HCT116 (cell line): ENCODE measurements around the gene OSBPL5.

Experiments
- CBX3 ChIP-seq: IDR thresholded peaks from 2 replicates; pipeline ENCODE4 v1.6.1; 2012; ENCODE audit warnings: low read depth
- CEBPB ChIP-seq: IDR thresholded peaks from 2 replicates; pipeline ENCODE4 v1.6.1; 2012; ENCODE audit warnings: low read depth
- CTCF ChIP-seq, 3 experiments: fragments of 200-600 bp in 1 of 3; sonication (generic) in 1 of 3; IDR thresholded peaks in 2 of 3; conservative IDR thresholded peaks in 1 of 3; 2 replicates each; pipeline ENCODE4 v1.5.1; 2012 to 2017; ENCODE audit warnings: low read depth in 2 of 3, low read length in 2 of 3, antibody characterized with exemption in 1 of 3, borderline replicate concordance in 1 of 3, control low read depth in 1 of 3, mild to moderate bottlenecking in 1 of 3, mixed read lengths in 1 of 3, mixed run types in 1 of 3, moderate library complexity in 1 of 3; ENCODE audit not compliant: insufficient read depth in 1 of 3
- EGR1 ChIP-seq: IDR thresholded peaks from 2 replicates; pipeline ENCODE4 v1.6.1; 2012; ENCODE audit warnings: low read depth
- EZH2 ChIP-seq: fragments of 200-600 bp; sonication (generic); IDR thresholded peaks from 2 replicates; pipeline ENCODE4 v1.6.1; 2017; ENCODE audit warnings: antibody characterized with exemption, mixed run types
- EZH2phosphoT487 ChIP-seq: fragments of 200-600 bp; IDR thresholded peaks from 2 replicates; pipeline ENCODE4 v1.6.1; 2018; ENCODE audit warnings: antibody characterized with exemption, borderline replicate concordance
- POLR2A ChIP-seq: IDR thresholded peaks from 2 replicates; pipeline ENCODE4 v1.7.0; 2011; ENCODE audit warnings: borderline replicate concordance; ENCODE audit not compliant: insufficient read depth, insufficient read length; ENCODE audit errors: extremely low read depth
- POLR2AphosphoS5 ChIP-seq: IDR thresholded peaks from 2 replicates; pipeline ENCODE4 v1.6.1; 2011; ENCODE audit warnings: mild to moderate bottlenecking, low read depth, low read length, moderate library complexity
- RAD21 ChIP-seq: IDR thresholded peaks from 2 replicates; pipeline ENCODE4 v1.6.1; 2012; ENCODE audit warnings: low read depth, mild to moderate bottlenecking
- REST ChIP-seq: IDR thresholded peaks from 2 replicates; pipeline ENCODE4 v1.6.1; 2012; ENCODE audit warnings: low read depth
- SIN3A ChIP-seq: IDR thresholded peaks from 2 replicates; pipeline ENCODE4 v1.6.1; 2012; ENCODE audit warnings: low read depth

- TF ChIP-seq REST: no peak
- TF ChIP-seq CBX3: no peak
- TF ChIP-seq CTCF (IDR thresholded peaks at IDR 0.05 in 2 of 3, conservative IDR thresholded peaks at IDR 0.05 in 1 of 3; ENCODE audit: borderline replicate concordance in 1 of 3, insufficient read depth in 1 of 3, low read depth in 2 of 3, low read length in 2 of 3): no peak
- TF ChIP-seq POLR2AphosphoS5: no peak
- no peak for TF ChIP-seq POLR2A
- no peak for TF ChIP-seq SIN3A
- no peak for TF ChIP-seq EGR1
- no peak for TF ChIP-seq RAD21
- TF ChIP-seq CEBPB: no peak
- no peak for TF ChIP-seq EZH2phosphoT487
- TF ChIP-seq EZH2: no peak
Observed at GRCh38 chr11:3162410-3163240, 2.5 kb downstream of the OSBPL5 start.
